A549 (cell line): ENCODE data around the gene POLR2B. TPM values are rescaled to one million over a fixed set of nuclear protein-coding genes. Genes with fewer than 3 reads are reported as not detected.
"Not testable (repeated sequence)": the region's sequence is repeated elsewhere in the genome, so short reads cannot be mapped to it uniquely, and the experiment has no call there.

ENCODE experiments used
- ATAC-seq, 2 experiments: fragments of 200-7000 bp in 1 of 2; fragments of >200 bp in 1 of 2; cut with Nextera tagmentation in 1 of 2; cut with Tn5 transposase in 1 of 2; 3 replicates each; pipeline versions ENCODE4 v1.8.0 to v1.9.1; 2018 to 2020; ENCODE audit warnings: mild to moderate bottlenecking in 1 of 2, moderate library complexity in 1 of 2
- CTCF ChIA-PET: fragments of 300-600 bp; sonication (Branson Sonifier 250); formaldehyde crosslinking; extraction: SDS; loops from one replicate; lab custom pipeline; 2021; ENCODE audit warnings: antibody characterized with exemption, inconsistent platforms; lab: Yijun Ruan, JAX
- POLR2A ChIA-PET: fragments of 350-600 bp; formaldehyde crosslinking; extraction: SDS; loops from one replicate; lab custom pipeline; 2021; ENCODE audit warnings: antibody characterized with exemption, inconsistent platforms; lab: Yijun Ruan, JAX
- DNase-seq, 2 experiments: peaks; one replicate each; pipeline versions ENCODE4 v3.0.0 to v3.0.0-alpha.2; 2011 to 2016; ENCODE audit warnings: low read depth in 1 of 2, low spot score in 1 of 2
- FAIRE-seq: peaks from 2 replicates; lab custom pipeline; 2011; peaks lifted over from hg19 to GRCh38; lab: Jason Lieb, UNC
- H3K27ac ChIP-seq, 2 experiments: fragments of >200 bp; sonication (Bioruptor Twin); formaldehyde crosslinking; 3 replicates each; pipeline ENCODE4 v1.5.1; 2016 to 2017
- H3K4me1 ChIP-seq: fragments of >200 bp; sonication (Bioruptor Twin); formaldehyde crosslinking; 3 replicates; pipeline ENCODE4 v1.6.1; 2016
- H3K4me2 ChIP-seq: fragments of >200 bp; sonication (Bioruptor Twin); formaldehyde crosslinking; 3 replicates; pipeline ENCODE4 v1.6.1; 2016
- H3K4me3 ChIP-seq: fragments of >200 bp; sonication (Bioruptor Twin); formaldehyde crosslinking; 3 replicates; pipeline ENCODE4 v1.5.1; 2016
- H3K9me3 ChIP-seq: fragments of >200 bp; sonication (Bioruptor Twin); formaldehyde crosslinking; 3 replicates; pipeline ENCODE4 v1.6.1; 2016
- CBX2 ChIP-seq: fragments of 200-600 bp; sonication (generic); IDR thresholded peaks from 2 replicates; pipeline ENCODE4 v1.6.1; 2016; ENCODE audit warnings: low read depth, mild to moderate bottlenecking, borderline replicate concordance
- CEBPB ChIP-seq, 2 experiments: fragments of >200 bp in 1 of 2; sonication (Bioruptor Twin) in 1 of 2; formaldehyde crosslinking in 1 of 2; IDR thresholded peaks; 2 replicates each; pipeline ENCODE4 v1.6.1; 2012 to 2016
- CHD2 ChIP-seq: fragments of 150-350 bp; IDR thresholded peaks from 2 replicates; pipeline ENCODE4 v1.6.1; 2014; ENCODE audit warnings: low read length; ENCODE audit not compliant: partially characterized antibody
- CTCF ChIP-seq: fragments of >200 bp; sonication (Bioruptor Twin); formaldehyde crosslinking; IDR thresholded peaks from 3 replicates; pipeline ENCODE4 v1.5.1; 2016
- ELK1 ChIP-seq: fragments of 150-350 bp; IDR thresholded peaks from 2 replicates; pipeline ENCODE4 v1.6.1; 2014; ENCODE audit warnings: low read depth, mild to moderate bottlenecking, low read length
- ESRRA ChIP-seq: fragments of 150-350 bp; IDR thresholded peaks from 2 replicates; pipeline ENCODE4 v1.6.1; 2014; ENCODE audit warnings: mild to moderate bottlenecking, low read length, borderline replicate concordance
- JUN ChIP-seq, 2 experiments: fragments of >200 bp; sonication (Bioruptor Twin); formaldehyde crosslinking; IDR thresholded peaks; 2 replicates in 1 of 2; 3 replicates in 1 of 2; pipeline ENCODE4 v1.6.1; 2016 to 2017
- JUNB ChIP-seq: fragments of >200 bp; sonication (Bioruptor Twin); formaldehyde crosslinking; IDR thresholded peaks from 2 replicates; pipeline ENCODE4 v1.6.1; 2016
- MAX ChIP-seq: IDR thresholded peaks from 2 replicates; pipeline ENCODE4 v1.6.1; 2012
- MYC ChIP-seq: IDR thresholded peaks from 2 replicates; pipeline ENCODE4 v1.6.1; 2012; ENCODE audit warnings: mild to moderate bottlenecking, inconsistent platforms, low read length, improper control_type of control experiment, borderline replicate concordance
- NFE2L2 ChIP-seq: fragments of 150-350 bp; conservative IDR thresholded peaks from 2 replicates; pipeline ENCODE4 v1.6.1; 2014; ENCODE audit warnings: low read length
- REST ChIP-seq: fragments of 200-600 bp; sonication (generic); IDR thresholded peaks from 2 replicates; pipeline ENCODE4 v1.6.1; 2016; ENCODE audit warnings: antibody characterized with exemption, mild to moderate bottlenecking, moderate library complexity
- SREBF2 ChIP-seq: fragments of 450-650 bp; IDR thresholded peaks from 2 replicates; pipeline ENCODE4 v1.6.1; 2014; ENCODE audit warnings: mild to moderate bottlenecking, moderate library complexity
- WGBS: methylation state at CpG from one replicate; pipeline ENCODE4 v1.1.6; 2017; ENCODE audit errors: missing lambda C conversion rate; 5-methylcytosine and 5-hydroxymethylcytosine counted together
- polyA plus RNA-seq, 4 experiments: library from polyadenylated mRNA; depleted of rRNA in 3 of 4; stranded (reverse); fragments of >200 nt; fragmentation: RNase III in 1 of 4; extraction: RNeasy Plus Mini Kit Qiagen cat#74134 plus additional on column Dnase treatment in 1 of 4; gene quantifications; 2 replicates in 3 of 4; 3 replicates in 1 of 4; pipeline ENCODE4 v1.2.3, GENCODE V29; 2011 to 2017

The POLR2B gene
- polyA plus RNA-seq, 2 of the 4 experiments (the other 2 are of a cell fraction), result 82.2 to 138 TPM

GRCh38 chr4:57060717-57061067, 82.0 kb downstream of the POLR2B start:
- H3K4me1 ChIP-seq, result peaks cover 49% of the 10 kb centered on the region
- H3K4me3 ChIP-seq, POLR2A ChIA-PET, DNase-seq, ATAC-seq, H3K9me3 ChIP-seq, FAIRE-seq: not testable (repeated sequence)
- WGBS, result 75% methylated on average over 5 of the region's 6 CpGs
- H3K4me2 ChIP-seq, result 0 out of 3 replicates have a peak overlapping the region, but pooled peaks have one; percentile 3
- H3K27ac ChIP-seq, result peak overlapping the region in 1 of 2 experiments; percentile 69; a peak in 4 of 6 replicates
- TF ChIP-seq CEBPB (IDR thresholded peaks at IDR 0.05), result peak in 1 of 2 experiments; percentile 67; a peak in 2 of 4 replicates
- CTCF ChIA-PET, result interaction anchor here (1.9 kb wide), 1 partner anchor 23 kb away, joined by 6 read pairs; no protein-coding TSS in a partner anchor

- TF ChIP-seq MYC (no peak), ESRRA (no peak), CBX2 (no peak), MAX (no peak), CTCF (no peak), SREBF2 (no peak), NFE2L2 (no peak), JUN (IDR thresholded peaks at IDR 0.05) (no peak), ELK1 (no peak)
- H3K4me1 ChIP-seq, result peaks cover 56% of the 10 kb centered on the region
- no peaks in the 10 kb centered on the region for H3K9me3 ChIP-seq
- POLR2A ChIA-PET, result no interaction called here
- peak overlapping the region; percentile 19; the same call in 1 of the 3 replicates for H3K4me2 ChIP-seq
- CTCF ChIA-PET, result interaction anchor here (0.6 to 1.9 kb wide), 3 partner anchors 23 to 102 kb away, joined by 3 to 6 read pairs (median 3); no protein-coding TSS in a partner anchor
- ATAC-seq (no peak), FAIRE-seq (no peak), DNase-seq (no peak)
- H3K27ac ChIP-seq, result peak overlapping the region in 1 of 2 experiments; percentile 88; a peak in 4 of 6 replicates
- WGBS, result 72% methylated on average over 5 of the region's 5 CpGs
- no peak overlapping the region for H3K4me3 ChIP-seq
Observed at GRCh38 chr4:57061395-57061794, 82.7 kb downstream of the POLR2B start.

- peak overlapping the region; percentile 82 for H3K4me2 ChIP-seq
- no peak for ATAC-seq
- H3K4me1 ChIP-seq, result peaks cover 76% of the 10 kb centered on the region
- H3K4me3 ChIP-seq, result no peak overlapping the region
- no peak for TF ChIP-seq JUNB
- no peak for TF ChIP-seq CHD2
- no peak for TF ChIP-seq REST
- TF ChIP-seq, all 56 proteins: peak for 0
- Histone ChIP-seq H3K27ac (peak overlapping the region; percentile 84 to 88), H3K9me3 (no peaks in the 10 kb centered on the region)
- ChIA-PET CTCF (interaction anchor here (0.9 to 4.8 kb wide), 2 partner anchors 25 to 128 kb away, joined by 4 to 24 read pairs; no protein-coding TSS in a partner anchor), POLR2A (no interaction called here)
- no peak for DNase-seq
- 79% methylated on average over 1 of the region's 1 CpG for WGBS
- FAIRE-seq, result no peak
Observed at GRCh38 chr4:57063518-57063917, 84.8 kb downstream of the POLR2B start.
